Measurements from ENCODE around the gene SLC5A2. TPM values are rescaled to one million over a fixed set of nuclear protein-coding genes. Genes with fewer than 3 reads are reported as not detected.
A peak's percentile ranks its signal among the peaks of the same experiment; 100 is the strongest.
"Not testable (repeated sequence)": the region's sequence is repeated elsewhere in the genome, so short reads cannot be mapped to it uniquely, and the experiment has no call there.

SLC5A2 gene
- total RNA-seq, 1 donor from 2014 or later = not detected

- Mint-ChIP-seq H3K4me1 (ENCODE audit: low read depth, unreplicated experiment) (no peaks in the 10 kb centered on the region), H3K27me3 (ENCODE audit: unreplicated experiment) (peaks cover 24% of the 10 kb centered on the region), H3K36me3 (ENCODE audit: unreplicated experiment) (no peaks in the 10 kb centered on the region), H3K9me3 (ENCODE audit: unreplicated experiment) (peaks cover 8% of the 10 kb centered on the region), H3K27ac (ENCODE audit: unreplicated experiment) (no peak overlapping the region), H3K4me3 (ENCODE audit: unreplicated experiment) (no peak overlapping the region)
- DNase-seq = no peak
- no peak for TF ChIP-seq CTCF (IDR thresholded peaks at IDR 0.05; ENCODE audit: partially characterized antibody, unreplicated experiment)
Observed at GRCh38 chr16:31480851-31481536, 1.9 kb upstream of the SLC5A2 start.

- H3K36me3 Mint-ChIP-seq (ENCODE audit: unreplicated experiment); H3K9me3 Mint-ChIP-seq (ENCODE audit: unreplicated experiment); H3K4me3 Mint-ChIP-seq (ENCODE audit: unreplicated experiment); H3K4me1 Mint-ChIP-seq (ENCODE audit: low read depth, unreplicated experiment); H3K27ac Mint-ChIP-seq (ENCODE audit: unreplicated experiment); DNase-seq: not testable (repeated sequence)
- H3K27me3 Mint-ChIP-seq (ENCODE audit: unreplicated experiment) = peaks cover 27% of the 10 kb centered on the region
Observed at GRCh38 chr16:31484048-31484447, 1.1 kb downstream of the SLC5A2 start.

- no peak for DNase-seq
- Mint-ChIP-seq H3K27me3 (ENCODE audit: unreplicated experiment) (peaks cover 27% of the 10 kb centered on the region), H3K36me3 (ENCODE audit: unreplicated experiment) (peaks cover 3% of the 10 kb centered on the region)
Observed at GRCh38 chr16:31484491-31485171, 1.7 kb downstream of the SLC5A2 start.

GRCh38 chr16:31485571-31485970 lies 2.6 kb downstream of the SLC5A2 start:
- DNase-seq = no peak
- Mint-ChIP-seq H3K27me3 (ENCODE audit: unreplicated experiment) (peaks cover 28% of the 10 kb centered on the region), H3K4me3 (ENCODE audit: unreplicated experiment) (peak overlapping the region; percentile 46), H3K9me3 (ENCODE audit: unreplicated experiment) (peaks cover 12% of the 10 kb centered on the region), H3K36me3 (ENCODE audit: unreplicated experiment) (peaks cover 6% of the 10 kb centered on the region), H3K27ac (ENCODE audit: unreplicated experiment) (no peak overlapping the region), H3K4me1 (ENCODE audit: low read depth, unreplicated experiment) (no peaks in the 10 kb centered on the region)
- TF ChIP-seq CTCF (IDR thresholded peaks at IDR 0.05; ENCODE audit: partially characterized antibody, unreplicated experiment) = no peak

More at GRCh38 chr16:31484491-31485171, 1.7 kb downstream of the SLC5A2 start:
- H3K9me3 Mint-ChIP-seq (ENCODE audit: unreplicated experiment) = peaks cover 10% of the 10 kb centered on the region
- no peak overlapping the region for H3K27ac Mint-ChIP-seq (ENCODE audit: unreplicated experiment)
- H3K4me1 Mint-ChIP-seq (ENCODE audit: low read depth, unreplicated experiment) = no peaks in the 10 kb centered on the region
- no peak overlapping the region for H3K4me3 Mint-ChIP-seq (ENCODE audit: unreplicated experiment)
- TF ChIP-seq CTCF (IDR thresholded peaks at IDR 0.05; ENCODE audit: partially characterized antibody, unreplicated experiment) = no peak

- H3K36me3 Mint-ChIP-seq (ENCODE audit: unreplicated experiment) = peaks cover 11% of the 10 kb centered on the region
- DNase-seq = no peak
- H3K9me3 Mint-ChIP-seq (ENCODE audit: unreplicated experiment) = peaks cover 13% of the 10 kb centered on the region
- H3K27me3 Mint-ChIP-seq (ENCODE audit: unreplicated experiment) = peaks cover 33% of the 10 kb centered on the region
- H3K27ac Mint-ChIP-seq (ENCODE audit: unreplicated experiment) = no peak overlapping the region
- no peak for TF ChIP-seq CTCF (IDR thresholded peaks at IDR 0.05; ENCODE audit: partially characterized antibody, unreplicated experiment)
- H3K4me3 Mint-ChIP-seq (ENCODE audit: unreplicated experiment) = peak overlapping the region; percentile 46
- H3K4me1 Mint-ChIP-seq (ENCODE audit: low read depth, unreplicated experiment) = no peaks in the 10 kb centered on the region
Observed at GRCh38 chr16:31486045-31486444, 3.1 kb downstream of the SLC5A2 start.
